GM10847 (cell line): ENCODE data around the gene ATP13A5.

Experiments
- POLR2A ChIP-seq: IDR thresholded peaks from 2 replicates; pipeline ENCODE4 v1.6.1; 2011; ENCODE audit not compliant: insufficient read length; ENCODE audit errors: extremely low read depth

The ATP13A5 gene

GRCh38 chr3:193317682-193318300 lies 60.8 kb downstream of the ATP13A5 start:
- no peak for TF ChIP-seq POLR2A

DNA sequence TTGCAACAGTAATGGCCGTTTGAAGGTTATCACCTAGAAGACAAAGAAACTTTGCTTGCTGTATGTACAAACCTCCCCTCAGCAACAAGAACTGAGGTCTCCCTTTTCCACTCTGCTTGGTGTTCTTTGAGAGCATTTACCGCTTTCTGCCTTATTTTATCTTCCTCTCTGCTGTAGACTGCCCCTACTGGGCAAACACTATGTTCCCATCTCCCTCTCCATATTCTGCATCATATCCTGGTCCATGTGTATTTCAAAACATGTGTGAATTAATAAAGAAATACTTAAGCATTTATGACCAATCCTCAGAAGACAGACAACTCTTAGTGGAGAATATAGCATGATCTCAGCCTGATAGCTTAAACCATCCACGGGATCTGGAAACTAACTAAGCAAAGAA lies 64.4 kb downstream of the ATP13A5 start:
- no peak for TF ChIP-seq POLR2A

GRCh38 chr3:193313061-193313958 lies 65.2 kb downstream of the ATP13A5 start:
- no peak for TF ChIP-seq POLR2A

GRCh38 chr3:193310914-193311723 lies 67.4 kb downstream of the ATP13A5 start:
- TF ChIP-seq POLR2A, result no peak

DNA sequence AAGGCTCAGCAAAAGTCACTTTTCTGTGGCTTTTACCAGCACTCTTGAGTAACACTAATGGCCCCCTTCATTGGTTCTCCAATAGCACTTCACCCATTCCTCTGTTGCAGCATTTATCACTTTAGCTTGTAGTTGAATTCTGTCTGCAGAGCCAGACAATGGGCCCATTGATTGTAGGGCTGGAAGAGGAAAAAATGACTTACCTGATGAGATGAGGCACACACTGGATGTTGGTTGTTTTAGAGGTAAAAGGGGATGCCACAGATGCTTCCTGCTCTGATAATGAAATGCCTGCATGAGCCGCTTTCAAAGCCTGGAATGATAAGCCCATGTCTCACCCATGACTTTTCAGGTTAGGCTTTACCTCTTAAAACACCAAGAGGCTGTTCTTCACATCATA lies 73.2 kb downstream of the ATP13A5 start:
- TF ChIP-seq POLR2A, result no peak

- no peak for TF ChIP-seq POLR2A
Observed at GRCh38 chr3:193301433-193301832, 77.1 kb downstream of the ATP13A5 start.

GRCh38 chr3:193297421-193297820 lies 81.1 kb downstream of the ATP13A5 start:
- no peak for TF ChIP-seq POLR2A

- TF ChIP-seq POLR2A, result no peak
Observed at GRCh38 chr3:193295985-193296384, 82.6 kb downstream of the ATP13A5 start.

DNA sequence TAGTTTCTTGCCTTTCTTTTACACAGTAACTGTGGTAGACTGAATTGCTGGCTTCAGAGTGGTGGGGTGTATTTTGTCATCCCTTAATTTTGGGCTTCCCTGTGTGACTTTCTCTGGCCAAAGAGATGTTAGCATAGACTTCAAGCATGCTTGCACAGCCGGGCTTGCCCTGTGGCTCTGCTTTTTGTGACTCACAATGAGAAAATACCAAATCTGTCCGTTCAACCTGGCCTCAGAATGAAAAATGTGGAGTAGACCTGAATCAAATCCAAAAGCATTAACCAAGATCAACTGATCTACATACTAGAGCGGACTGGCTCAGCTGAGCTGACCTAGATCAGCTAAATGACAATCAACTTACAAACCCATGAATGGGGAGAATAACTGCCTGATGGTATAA lies 86.2 kb downstream of the ATP13A5 start:
- TF ChIP-seq POLR2A, result no peak

DNA sequence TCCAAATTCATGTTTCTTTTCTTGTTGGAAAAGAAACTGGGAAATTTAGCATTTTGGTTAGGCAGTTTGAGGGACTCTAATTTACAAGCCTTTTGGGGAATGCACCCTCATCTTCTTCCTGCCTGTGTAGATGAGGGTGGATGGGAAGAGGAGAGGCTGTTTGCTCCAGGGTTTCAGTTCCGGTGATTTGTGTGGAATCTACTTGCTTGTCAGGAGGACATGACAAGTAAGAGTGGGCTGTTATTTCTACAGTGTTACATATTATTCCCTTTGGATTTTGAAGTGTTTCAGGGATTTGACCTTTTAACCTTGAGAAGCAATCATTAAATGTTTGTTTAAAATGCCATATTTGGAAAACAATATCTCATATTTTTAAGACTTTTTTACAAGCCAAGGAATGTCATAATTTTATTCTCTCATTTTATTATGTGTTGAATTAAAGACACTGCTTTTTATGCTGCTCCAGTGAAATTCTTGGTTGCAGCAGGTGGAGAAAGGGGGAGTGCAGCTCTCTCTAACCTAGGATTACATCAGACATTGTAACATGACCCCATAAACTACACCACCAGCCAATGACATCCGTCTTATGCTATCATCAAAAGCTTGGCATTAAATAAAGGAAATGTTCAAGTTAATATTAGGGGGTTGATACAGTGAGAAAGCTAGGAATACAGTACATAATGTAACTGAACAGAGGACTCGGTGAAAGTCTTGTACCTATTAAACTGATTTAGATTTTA lies 107.3 kb downstream of the ATP13A5 start:
- no peak for TF ChIP-seq POLR2A

DNA sequence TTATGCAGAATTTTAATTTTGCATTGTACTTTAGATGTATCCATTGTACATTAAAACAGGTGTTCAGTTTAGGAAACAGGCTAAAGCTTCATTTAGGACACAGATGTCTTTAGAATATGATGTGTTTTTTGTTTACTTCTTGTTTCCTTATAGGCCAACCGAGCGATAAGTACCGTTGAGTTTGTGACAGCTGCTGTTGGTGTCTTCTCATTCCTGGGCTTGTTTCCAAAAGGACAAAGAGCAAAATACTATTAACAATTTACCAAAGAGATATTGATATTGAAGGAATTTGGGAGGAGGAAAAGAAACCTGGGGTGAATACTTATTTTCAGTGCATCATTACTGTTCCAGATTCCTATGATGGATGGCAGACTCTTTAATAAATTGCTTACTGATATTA lies 108.1 kb downstream of the ATP13A5 start:
- TF ChIP-seq POLR2A, result no peak

DNA sequence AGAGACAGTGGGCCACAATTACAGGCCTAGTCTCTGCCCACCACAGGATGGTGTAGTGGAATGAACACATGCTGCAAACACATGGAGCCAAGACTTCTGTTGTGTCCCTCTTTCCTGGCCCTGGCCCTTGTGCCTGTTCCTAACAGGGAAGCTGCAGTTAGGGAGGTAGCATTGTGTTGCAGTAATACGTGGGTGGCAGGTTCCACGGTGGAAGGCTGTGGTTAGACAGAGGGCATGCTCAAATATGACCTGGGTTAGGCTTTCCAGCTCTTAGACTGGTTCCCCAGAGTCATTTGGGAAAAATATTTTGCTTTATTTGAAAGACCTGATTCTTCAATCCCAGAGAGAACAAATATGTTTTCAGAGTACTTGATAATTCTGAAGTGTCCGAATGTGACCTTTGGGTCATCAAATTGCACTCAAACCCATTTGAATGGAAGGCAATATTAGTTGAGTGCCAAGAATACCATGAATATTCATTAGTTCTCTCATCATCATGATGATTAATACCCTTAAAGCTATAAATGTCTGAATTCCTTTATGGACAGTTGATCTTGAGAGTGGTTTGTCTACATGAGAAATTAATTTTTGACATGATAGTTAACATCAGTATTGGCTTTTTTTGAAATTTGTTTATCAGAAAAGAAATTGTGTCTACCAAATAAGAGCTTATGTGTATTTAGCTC lies 109.1 kb downstream of the ATP13A5 start:
- no peak for TF ChIP-seq POLR2A

DNA sequence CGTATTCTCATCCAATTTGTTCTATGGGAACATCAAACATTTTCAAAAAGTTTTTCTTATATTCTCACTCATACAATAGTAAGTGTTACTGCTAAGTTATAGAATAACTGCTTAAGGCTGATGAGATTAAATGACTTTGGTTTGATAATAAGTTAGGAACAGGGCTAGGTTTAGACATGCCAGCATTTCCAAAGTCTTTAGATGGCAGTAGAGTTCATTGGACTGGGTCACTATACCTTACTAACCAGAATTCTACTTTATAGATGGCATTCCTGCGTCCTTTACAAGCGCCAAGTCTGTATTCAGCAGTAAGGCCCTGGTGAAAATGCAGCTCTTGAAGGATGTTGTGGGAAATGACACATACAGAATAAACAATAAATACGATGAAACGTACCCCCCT lies 115.8 kb downstream of the ATP13A5 start:
- TF ChIP-seq POLR2A, result no peak

- no peak for TF ChIP-seq POLR2A
Observed at GRCh38 chr3:193261970-193262369, 116.6 kb downstream of the ATP13A5 start.
